GM12873 (cell line): ENCODE data around the gene C20orf96.

ENCODE experiments used
- CTCF ChIP-seq: IDR thresholded peaks from 2 replicates; pipeline ENCODE4 v1.5.1; 2012; ENCODE audit warnings: low read depth, mild to moderate bottlenecking, moderate library complexity, low read length, control low read depth; ENCODE audit not compliant: insufficient read depth; ENCODE audit errors: missing control alignments

C20orf96 gene

GRCh38 chr20:259981-260380 is 30.6 kb downstream of the C20orf96 start:
- TF ChIP-seq CTCF: no peak

GRCh38 chr20:258963-259362 is 31.6 kb downstream of the C20orf96 start:
- TF ChIP-seq CTCF: peak; percentile 32

GRCh38 chr20:258269-258858 is 32.2 kb downstream of the C20orf96 start:
- no peak for TF ChIP-seq CTCF

- TF ChIP-seq CTCF: no peak
Observed at GRCh38 chr20:257419-257818, 33.1 kb downstream of the C20orf96 start, which contains the start of gene DEFB132. DEFB132 (plus strand) TSS chr20:257724; CDS start chr20:257779, 55 bp downstream.

GRCh38 chr20:252801-253200 is 37.7 kb downstream of the C20orf96 start:
- no peak for TF ChIP-seq CTCF

- TF ChIP-seq CTCF: no peak
Observed at GRCh38 chr20:251354-251753, 39.2 kb downstream of the C20orf96 start.

- TF ChIP-seq CTCF: no peak
Observed at GRCh38 chr20:242905-243304, 47.6 kb downstream of the C20orf96 start.
